HG02840 (cell line): ENCODE data around the gene YBX2.

ENCODE experiments used
- ATAC-seq: cut with Tn5 transposase; IDR thresholded peaks from one replicate; pipeline ENCODE4 v1.9.1; 2021; ENCODE audit warnings: mild to moderate bottlenecking, moderate library complexity, moderate number of reproducible peaks; ENCODE audit not compliant: unreplicated experiment, low FRiP score

The YBX2 gene

DNA sequence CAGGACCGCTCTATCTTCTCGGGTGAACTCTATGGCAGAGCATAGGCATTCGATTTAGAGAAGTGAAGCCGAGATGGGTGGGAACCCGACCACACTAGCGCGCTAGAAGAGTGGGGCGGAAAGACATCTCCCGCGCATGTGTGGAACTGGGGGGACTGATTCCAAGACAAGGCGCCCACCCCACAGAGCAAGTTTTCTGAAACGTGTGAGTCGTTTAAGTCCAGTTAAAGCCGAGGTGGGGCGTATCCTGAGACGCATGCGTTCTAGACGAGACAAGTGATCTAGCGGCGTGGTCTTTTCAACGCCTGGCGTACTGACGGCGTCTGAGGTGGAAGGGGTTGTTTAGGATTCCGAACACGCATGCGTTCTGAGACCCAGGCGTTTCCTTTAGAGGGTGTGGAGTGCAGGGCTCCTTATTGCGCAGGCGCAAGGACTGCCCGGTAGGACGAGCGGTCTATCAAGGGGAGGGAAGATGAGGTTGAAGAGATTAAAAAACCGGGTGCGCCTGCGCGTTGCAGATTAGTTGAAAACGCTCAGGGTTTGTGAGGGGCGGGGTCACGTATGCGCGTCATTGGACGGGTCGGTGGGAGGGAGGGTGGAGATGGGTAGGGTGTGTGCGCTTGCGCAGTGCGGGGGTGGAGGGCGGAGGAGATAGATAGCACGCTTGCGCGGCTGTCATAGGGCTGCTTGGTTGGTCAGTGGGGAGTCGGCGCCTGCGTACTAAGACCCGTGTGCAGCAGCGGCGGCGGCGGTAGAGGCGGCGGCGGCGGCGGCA lies 12.7 kb upstream of the YBX2 start, which contains the start of gene EIF5A:
Gene EIF5A, plus strand, starts transcription at position 718 of the 775 bp plus-strand sequence. CDS start 2,008 bp downstream, outside the sequence.
- ATAC-seq: peak; percentile 74

- no peak for ATAC-seq
Measured at GRCh38 chr17:7304179-7304578, 9.7 kb upstream of the YBX2 start.

GRCh38 chr17:7296189-7296861 lies 1.9 kb upstream of the YBX2 start:
- no peak for ATAC-seq

DNA sequence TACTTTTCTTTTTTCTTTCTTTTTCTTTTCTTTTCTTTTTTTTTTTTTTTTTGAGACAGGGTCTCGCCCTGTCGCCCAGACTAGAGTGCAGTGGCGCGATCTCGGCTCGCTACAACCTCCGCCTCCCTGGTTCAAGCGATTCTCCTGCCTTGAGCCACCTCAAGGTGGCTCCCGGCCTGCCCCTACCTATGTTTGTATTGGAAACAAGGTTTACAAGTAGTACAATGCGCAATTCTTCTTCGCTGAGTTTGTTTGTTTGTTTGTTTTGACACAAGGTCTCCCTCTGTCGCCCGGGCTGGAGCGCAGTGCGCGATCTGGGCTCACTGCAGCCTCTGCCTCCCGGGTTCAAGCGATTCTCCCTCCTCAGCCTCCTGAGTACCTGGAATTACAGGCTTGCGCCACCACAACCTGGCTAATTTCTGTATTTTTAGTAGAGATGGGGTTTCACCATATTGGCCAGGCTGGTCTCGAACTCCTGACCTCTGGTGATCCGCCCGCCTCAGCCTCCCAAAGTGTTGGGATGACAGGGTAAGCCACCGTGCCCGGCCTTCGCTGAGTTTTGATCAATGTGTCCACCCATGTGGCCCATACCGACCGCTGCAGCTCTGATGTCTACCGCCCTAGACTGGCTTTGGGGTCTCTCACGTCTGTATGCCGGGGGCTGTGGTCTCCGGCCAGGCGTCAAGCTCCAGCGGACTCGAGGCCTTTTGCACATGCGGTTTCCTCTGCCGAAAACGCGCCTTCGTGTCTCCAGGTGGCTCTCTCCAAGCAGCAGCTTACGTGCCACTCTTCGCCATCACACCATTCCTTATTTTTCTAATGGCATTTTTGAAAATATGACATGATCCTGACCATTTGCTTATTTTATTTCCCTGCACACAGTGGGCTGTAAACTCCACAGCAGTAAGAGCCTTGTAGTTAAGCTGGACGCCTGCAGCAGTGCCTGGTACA lies 1.1 kb upstream of the YBX2 start:
- ATAC-seq: no peak

GRCh38 chr17:7293816-7294613 lies 424 bp downstream of the YBX2 start:
- no peak for ATAC-seq

DNA sequence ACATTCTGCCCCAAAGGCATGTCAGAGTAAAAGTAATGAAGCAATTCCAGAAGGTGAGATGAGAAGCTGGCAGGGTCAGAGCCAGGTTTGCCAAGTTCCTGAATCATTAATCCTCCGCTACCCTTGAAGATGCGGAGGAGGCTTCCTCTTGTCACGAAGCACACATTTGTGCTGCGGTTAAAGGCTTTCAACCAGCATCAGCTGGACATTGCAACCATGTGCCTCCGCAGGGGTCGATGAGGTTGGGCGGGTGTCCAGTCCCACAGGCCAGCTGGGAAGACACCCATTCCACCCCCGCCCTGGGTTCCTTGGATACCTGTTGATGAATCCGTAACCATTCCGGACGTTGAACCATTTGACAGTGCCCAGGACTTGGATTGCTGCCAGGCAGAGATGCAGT lies 1.3 kb downstream of the YBX2 start:
- no peak for ATAC-seq

DNA sequence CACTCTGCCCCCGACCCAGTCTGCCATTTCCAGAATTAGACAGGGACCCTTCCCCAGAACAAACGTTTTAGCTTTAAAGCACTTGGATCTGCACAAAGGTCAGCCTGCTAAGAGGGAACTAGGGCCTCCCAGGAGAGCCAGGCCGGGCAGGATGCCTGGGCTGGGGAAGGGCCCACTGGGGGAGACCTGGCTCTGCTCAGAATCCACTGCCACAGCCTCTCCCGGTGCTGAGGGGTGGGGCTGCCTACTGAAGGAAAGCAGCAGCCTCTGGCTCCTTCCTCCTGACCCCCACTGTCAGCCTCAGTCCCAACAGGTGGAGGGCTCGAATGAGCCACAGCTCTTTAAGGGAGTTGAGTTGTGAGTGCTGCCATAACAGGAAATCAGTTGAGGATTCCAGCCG lies 1.7 kb downstream of the YBX2 start:
- ATAC-seq: no peak

- ATAC-seq: no peak
Measured at GRCh38 chr17:7292194-7292593, 2.2 kb downstream of the YBX2 start.

GRCh38 chr17:7290685-7291084 lies 3.8 kb downstream of the YBX2 start:
- ATAC-seq: no peak

- ATAC-seq: no peak
Measured at GRCh38 chr17:7290166-7290565, 4.3 kb downstream of the YBX2 start.

GRCh38 chr17:7289256-7290032 lies 5.0 kb downstream of the YBX2 start:
- ATAC-seq: no peak

- no peak for ATAC-seq
Measured at GRCh38 chr17:7285679-7286078, 8.8 kb downstream of the YBX2 start.

- ATAC-seq: no peak
Measured at GRCh38 chr17:7284911-7285310, 9.5 kb downstream of the YBX2 start.

- no peak for ATAC-seq
Measured at GRCh38 chr17:7283471-7284216, 10.8 kb downstream of the YBX2 start.

GRCh38 chr17:7282752-7283321 lies 11.6 kb downstream of the YBX2 start:
- ATAC-seq: no peak

GRCh38 chr17:7281953-7282751 lies 12.3 kb downstream of the YBX2 start:
- no peak for ATAC-seq
